KMS-11 (cell line): Measurements from ENCODE around the gene NAV2.

Experiments
- H2AFZ ChIP-seq: fragments of 200-600 bp; sonication (generic); 2 replicates; pipeline ENCODE4 v1.6.1; 2016; ENCODE audit warnings: antibody characterized with exemption, mixed run types, low read depth
- H3K27ac ChIP-seq: fragments of 200-600 bp; sonication (generic); 2 replicates; pipeline ENCODE4 v1.6.1; 2016; ENCODE audit warnings: mild to moderate bottlenecking, mixed run types
- H3K27me3 ChIP-seq: fragments of 200-600 bp; sonication (generic); 2 replicates; pipeline ENCODE4 v1.6.1; 2017; ENCODE audit warnings: mild to moderate bottlenecking, low read depth, mixed run types, moderate library complexity; ENCODE audit not compliant: insufficient read depth
- H3K36me3 ChIP-seq: fragments of 200-600 bp; sonication (generic); 2 replicates; pipeline ENCODE4 v1.6.1; 2017; ENCODE audit warnings: mild to moderate bottlenecking, mixed run types; ENCODE audit not compliant: insufficient read depth
- H3K4me1 ChIP-seq: fragments of 200-600 bp; sonication (generic); 2 replicates; pipeline ENCODE4 v1.6.1; 2016; ENCODE audit warnings: mild to moderate bottlenecking, low read depth, mixed run types; ENCODE audit not compliant: poor library complexity, severe bottlenecking
- H3K4me2 ChIP-seq: fragments of 200-600 bp; sonication (generic); 2 replicates; pipeline ENCODE4 v1.7.0; 2016; ENCODE audit warnings: mild to moderate bottlenecking, mixed run types
- H3K4me3 ChIP-seq: fragments of 200-600 bp; sonication (generic); IDR thresholded peaks from 2 replicates; pipeline ENCODE4 v1.6.1; 2017; ENCODE audit warnings: low read depth, low read length, mixed read lengths; ENCODE audit not compliant: insufficient read depth
- H3K79me2 ChIP-seq: fragments of 200-600 bp; sonication (generic); 2 replicates; pipeline ENCODE4 v1.6.1; 2016; ENCODE audit warnings: low read depth, mixed run types; ENCODE audit not compliant: insufficient read depth
- H3K9ac ChIP-seq: fragments of 200-600 bp; sonication (generic); 2 replicates; pipeline ENCODE4 v1.6.1; 2016; ENCODE audit warnings: mild to moderate bottlenecking, mixed run types
- H4K20me1 ChIP-seq: fragments of 200-600 bp; sonication (generic); 2 replicates; pipeline ENCODE4 v1.6.1; 2016; ENCODE audit warnings: mild to moderate bottlenecking, mixed run types; ENCODE audit not compliant: insufficient read depth
- CTCF ChIP-seq: fragments of 200-600 bp; sonication (generic); conservative IDR thresholded peaks from 2 replicates; pipeline ENCODE4 v1.6.1; 2017; ENCODE audit warnings: low read depth, mild to moderate bottlenecking, antibody characterized with exemption, low read length, moderate library complexity, mixed read lengths

The NAV2 gene

GRCh38 chr11:19712281-19713195 is at the start of gene NAV2:
TSS of gene NAV2 (plus strand) at chr11:19712837. CDS start at chr11:19713696, 859 bp downstream.
- TF ChIP-seq CTCF = no peak
- Histone ChIP-seq H3K4me3 (peak within 1 kb of the TSS; percentile 30), H3K9ac (peak within 1 kb of the TSS; percentile 78), H3K79me2 (no peaks in the 10 kb centered on the region), H4K20me1 (no peaks in the 10 kb centered on the region), H3K36me3 (no peaks in the 10 kb centered on the region), H3K4me1 (peaks cover 17% of the 10 kb centered on the region), H2AFZ (peak within 1 kb of the TSS; percentile 88), H3K27ac (peak within 1 kb of the TSS; percentile 74), H3K27me3 (no peaks in the 10 kb centered on the region), H3K4me2 (peak within 1 kb of the TSS; percentile 93)

GRCh38 chr11:19663206-19663605 is 49.4 kb upstream of the NAV2 start:
- Histone ChIP-seq H3K4me1 (peaks cover 19% of the 10 kb centered on the region), H2AFZ (no peak overlapping the region), H3K27ac (no peak overlapping the region), H3K36me3 (no peaks in the 10 kb centered on the region), H4K20me1 (no peaks in the 10 kb centered on the region), H3K79me2 (no peaks in the 10 kb centered on the region), H3K9ac (no peak overlapping the region), H3K4me2 (no peak overlapping the region), H3K27me3 (no peaks in the 10 kb centered on the region), H3K4me3 (no peak overlapping the region)
- no peak for TF ChIP-seq CTCF

- Histone ChIP-seq H3K4me3 (no peak overlapping the region), H2AFZ (no peak overlapping the region), H3K4me1 (peaks cover 7% of the 10 kb centered on the region), H3K9ac (no peak overlapping the region), H3K79me2 (no peaks in the 10 kb centered on the region), H3K27me3 (no peaks in the 10 kb centered on the region), H4K20me1 (no peaks in the 10 kb centered on the region), H3K4me2 (no peak overlapping the region), H3K36me3 (no peaks in the 10 kb centered on the region), H3K27ac (no peak overlapping the region)
- no peak for TF ChIP-seq CTCF
These were observed 47.6 kb upstream of the NAV2 start for GRCh38 chr11:19664886-19665548.

GRCh38 chr11:19666951-19667350 is 45.7 kb upstream of the NAV2 start:
- no peaks in the 10 kb centered on the region for H3K4me1 ChIP-seq
- no peaks in the 10 kb centered on the region for H4K20me1 ChIP-seq
- no peak overlapping the region for H2AFZ ChIP-seq
- no peaks in the 10 kb centered on the region for H3K27me3 ChIP-seq
- H3K9ac ChIP-seq = no peak overlapping the region
- TF ChIP-seq CTCF = no peak
- H3K79me2 ChIP-seq = no peaks in the 10 kb centered on the region
- H3K4me2 ChIP-seq = no peak overlapping the region
- H3K27ac ChIP-seq = no peak overlapping the region
- no peak overlapping the region for H3K4me3 ChIP-seq
- no peaks in the 10 kb centered on the region for H3K36me3 ChIP-seq
